Measurements from ENCODE around the gene CD163L1. TPM values are rescaled to one million over a fixed set of nuclear protein-coding genes. Genes with fewer than 3 reads are reported as not detected.

Gene CD163L1
- 7.3 TPM for total RNA-seq
- 1.5 TPM for polyA plus RNA-seq

- no peaks in the 10 kb centered on the region for H3K4me1 ChIP-seq (ENCODE audit: insufficient read depth)
- no peak for DNase-seq (ENCODE audit: extremely low spot score)
- no peak within 1 kb of the TSS for H3K4me3 ChIP-seq (ENCODE audit: low read depth, low read length)
- no peak within 1 kb of the TSS for H3K27ac ChIP-seq (ENCODE audit: low read depth)
- H3K36me3 ChIP-seq (ENCODE audit: insufficient read depth), result no peaks in the 10 kb centered on the region
- WGBS, result 32% methylated on average over 2 of the region's 2 CpGs
Observed at GRCh38 chr12:7444076-7444475, at the start of gene CD163L1. Gene CD163L1, minus strand, starts transcription at chr12:7444153. Its CDS starts 26 bp downstream, at chr12:7444127.

- Histone ChIP-seq H3K36me3 (ENCODE audit: insufficient read depth) (no peaks in the 10 kb centered on the region), H3K27ac (ENCODE audit: low read depth) (no peak overlapping the region), H3K4me3 (ENCODE audit: low read depth, low read length) (no peak overlapping the region), H3K4me1 (ENCODE audit: insufficient read depth) (no peaks in the 10 kb centered on the region)
- WGBS, result 81% methylated on average over 3 of the region's 3 CpGs
- DNase-seq (ENCODE audit: extremely low spot score), result no peak
Observed at GRCh38 chr12:7493006-7493405, 49.1 kb upstream of the CD163L1 start.

GRCh38 chr12:7486512-7486911 is 42.6 kb upstream of the CD163L1 start:
- Histone ChIP-seq H3K36me3 (ENCODE audit: insufficient read depth) (no peaks in the 10 kb centered on the region), H3K4me3 (ENCODE audit: low read depth, low read length) (no peak overlapping the region), H3K4me1 (ENCODE audit: insufficient read depth) (no peaks in the 10 kb centered on the region), H3K27ac (ENCODE audit: low read depth) (no peak overlapping the region)
- no peak for DNase-seq (ENCODE audit: extremely low spot score)
- 83% methylated on average over 6 of the region's 6 CpGs for WGBS

- H3K27ac ChIP-seq (ENCODE audit: low read depth), result no peak overlapping the region
- 43% methylated on average over 4 of the region's 4 CpGs for WGBS
- no peak for DNase-seq (ENCODE audit: extremely low spot score)
Observed at GRCh38 chr12:7485095-7485494, 41.1 kb upstream of the CD163L1 start.

GRCh38 chr12:7483343-7483742 is 39.4 kb upstream of the CD163L1 start:
- no peak for DNase-seq (ENCODE audit: extremely low spot score)
- no peak overlapping the region for H3K27ac ChIP-seq (ENCODE audit: low read depth)
- WGBS, result 61% methylated on average over 5 of the region's 5 CpGs
- H3K4me3 ChIP-seq (ENCODE audit: low read depth, low read length), result no peak overlapping the region
- H3K36me3 ChIP-seq (ENCODE audit: insufficient read depth), result no peaks in the 10 kb centered on the region
- no peaks in the 10 kb centered on the region for H3K4me1 ChIP-seq (ENCODE audit: insufficient read depth)

More at GRCh38 chr12:7485095-7485494, 41.1 kb upstream of the CD163L1 start:
- H3K36me3 ChIP-seq (ENCODE audit: insufficient read depth), result no peaks in the 10 kb centered on the region
- H3K4me1 ChIP-seq (ENCODE audit: insufficient read depth), result no peaks in the 10 kb centered on the region
- H3K4me3 ChIP-seq (ENCODE audit: low read depth, low read length), result no peak overlapping the region

GRCh38 chr12:7479771-7480170 is 35.8 kb upstream of the CD163L1 start:
- Histone ChIP-seq H3K4me3 (ENCODE audit: low read depth, low read length) (no peak overlapping the region), H3K27ac (ENCODE audit: low read depth) (no peak overlapping the region), H3K4me1 (ENCODE audit: insufficient read depth) (no peaks in the 10 kb centered on the region), H3K36me3 (ENCODE audit: insufficient read depth) (no peaks in the 10 kb centered on the region)
- WGBS, result 10% methylated on average over 1 of the region's 1 CpG
- no peak for DNase-seq (ENCODE audit: extremely low spot score)

GRCh38 chr12:7472060-7472459 is 28.1 kb upstream of the CD163L1 start:
- Histone ChIP-seq H3K36me3 (ENCODE audit: insufficient read depth) (no peaks in the 10 kb centered on the region), H3K4me3 (ENCODE audit: low read depth, low read length) (no peak overlapping the region), H3K27ac (ENCODE audit: low read depth) (no peak overlapping the region), H3K4me1 (ENCODE audit: insufficient read depth) (no peaks in the 10 kb centered on the region)
- WGBS, result 85% methylated on average over 6 of the region's 6 CpGs
- DNase-seq (ENCODE audit: extremely low spot score), result no peak

- Histone ChIP-seq H3K27ac (ENCODE audit: low read depth) (no peak overlapping the region), H3K4me1 (ENCODE audit: insufficient read depth) (no peaks in the 10 kb centered on the region), H3K36me3 (ENCODE audit: insufficient read depth) (no peaks in the 10 kb centered on the region), H3K4me3 (ENCODE audit: low read depth, low read length) (no peak overlapping the region)
- no peak for DNase-seq (ENCODE audit: extremely low spot score)
- WGBS, result 68% methylated on average over 7 of the region's 7 CpGs
Observed at GRCh38 chr12:7460375-7461259, 16.7 kb upstream of the CD163L1 start.

- no peak for DNase-seq (ENCODE audit: extremely low spot score)
- no peaks in the 10 kb centered on the region for H3K36me3 ChIP-seq (ENCODE audit: insufficient read depth)
- H3K4me3 ChIP-seq (ENCODE audit: low read depth, low read length), result no peak overlapping the region
- 88% methylated on average over 3 of the region's 3 CpGs for WGBS
- no peaks in the 10 kb centered on the region for H3K4me1 ChIP-seq (ENCODE audit: insufficient read depth)
- no peak overlapping the region for H3K27ac ChIP-seq (ENCODE audit: low read depth)
Observed at GRCh38 chr12:7459973-7460372, 16.0 kb upstream of the CD163L1 start.

GRCh38 chr12:7451756-7452155 is 7.8 kb upstream of the CD163L1 start:
- no peak for DNase-seq (ENCODE audit: extremely low spot score)
- H3K4me3 ChIP-seq (ENCODE audit: low read depth, low read length), result no peak overlapping the region
- no peak overlapping the region for H3K27ac ChIP-seq (ENCODE audit: low read depth)
- WGBS, result 66% methylated on average over 3 of the region's 3 CpGs
- no peaks in the 10 kb centered on the region for H3K4me1 ChIP-seq (ENCODE audit: insufficient read depth)
- H3K36me3 ChIP-seq (ENCODE audit: insufficient read depth), result no peaks in the 10 kb centered on the region

- WGBS, result 76% methylated on average over 7 of the region's 7 CpGs
- H3K27ac ChIP-seq (ENCODE audit: low read depth), result no peak overlapping the region
Observed at GRCh38 chr12:7450667-7451066, 6.7 kb upstream of the CD163L1 start.

GRCh38 chr12:7448099-7448498 is 4.1 kb upstream of the CD163L1 start:
- DNase-seq (ENCODE audit: extremely low spot score), result no peak
- WGBS, result 86% methylated on average over 1 of the region's 1 CpG
- H3K4me3 ChIP-seq (ENCODE audit: low read depth, low read length), result no peak overlapping the region

More at GRCh38 chr12:7450667-7451066, 6.7 kb upstream of the CD163L1 start:
- H3K4me1 ChIP-seq (ENCODE audit: insufficient read depth), result no peaks in the 10 kb centered on the region
- H3K36me3 ChIP-seq (ENCODE audit: insufficient read depth), result no peaks in the 10 kb centered on the region
- DNase-seq (ENCODE audit: extremely low spot score), result no peak
- H3K4me3 ChIP-seq (ENCODE audit: low read depth, low read length), result no peak overlapping the region

GRCh38 chr12:7444537-7444936 is 584 bp upstream of the CD163L1 start:
- Histone ChIP-seq H3K27ac (ENCODE audit: low read depth) (no peak overlapping the region), H3K4me1 (ENCODE audit: insufficient read depth) (no peaks in the 10 kb centered on the region), H3K4me3 (ENCODE audit: low read depth, low read length) (no peak overlapping the region), H3K36me3 (ENCODE audit: insufficient read depth) (no peaks in the 10 kb centered on the region)
- no peak for DNase-seq (ENCODE audit: extremely low spot score)
- 68% methylated on average over 4 of the region's 4 CpGs for WGBS

More at GRCh38 chr12:7448099-7448498, 4.1 kb upstream of the CD163L1 start:
- no peaks in the 10 kb centered on the region for H3K4me1 ChIP-seq (ENCODE audit: insufficient read depth)
- H3K27ac ChIP-seq (ENCODE audit: low read depth), result no peak overlapping the region
- no peaks in the 10 kb centered on the region for H3K36me3 ChIP-seq (ENCODE audit: insufficient read depth)

- Histone ChIP-seq H3K4me1 (ENCODE audit: insufficient read depth) (no peaks in the 10 kb centered on the region), H3K36me3 (ENCODE audit: insufficient read depth) (no peaks in the 10 kb centered on the region), H3K4me3 (ENCODE audit: low read depth, low read length) (no peak overlapping the region), H3K27ac (ENCODE audit: low read depth) (no peak overlapping the region)
- no peak for DNase-seq (ENCODE audit: extremely low spot score)
- WGBS, result 94% methylated on average over 1 of the region's 1 CpG
Observed at GRCh38 chr12:7441216-7441615, 2.7 kb downstream of the CD163L1 start.
